ENCODE results near the gene NPAS3.

NPAS3 gene

GRCh38 chr14:32940711-32941667 lies 2.3 kb downstream of the NPAS3 start:
- no peak for DNase-seq

- DNase-seq: no peak
Observed at GRCh38 chr14:32941668-32942065, 3.0 kb downstream of the NPAS3 start.

GRCh38 chr14:32947081-32947480 lies 8.4 kb downstream of the NPAS3 start:
- no peak for DNase-seq

GRCh38 chr14:32947792-32948191 lies 9.1 kb downstream of the NPAS3 start:
- DNase-seq: no peak

GRCh38 chr14:32950584-32950983 lies 11.9 kb downstream of the NPAS3 start:
- no peak for DNase-seq

GRCh38 chr14:32967421-32967820 lies 28.7 kb downstream of the NPAS3 start:
- no peak for DNase-seq

GRCh38 chr14:32968972-32969544 lies 30.4 kb downstream of the NPAS3 start:
- DNase-seq: no peak

- no peak for DNase-seq
Observed at GRCh38 chr14:32977913-32978312, 39.2 kb downstream of the NPAS3 start.

GRCh38 chr14:32978691-32979255 lies 40.1 kb downstream of the NPAS3 start:
- no peak for DNase-seq

GRCh38 chr14:32980178-32980901 lies 41.7 kb downstream of the NPAS3 start:
- DNase-seq: no peak

- no peak for DNase-seq
Observed at GRCh38 chr14:32980902-32981501, 42.3 kb downstream of the NPAS3 start.

- no peak for DNase-seq
Observed at GRCh38 chr14:32984241-32984930, 45.7 kb downstream of the NPAS3 start.

- DNase-seq: no peak
Observed at GRCh38 chr14:32985866-32986265, 47.2 kb downstream of the NPAS3 start.

GRCh38 chr14:32986791-32987540 lies 48.3 kb downstream of the NPAS3 start:
- no peak for DNase-seq

GRCh38 chr14:32991691-32992090 lies 53.0 kb downstream of the NPAS3 start:
- no peak for DNase-seq

- DNase-seq: no peak
Observed at GRCh38 chr14:32993921-32994320, 55.2 kb downstream of the NPAS3 start.

GRCh38 chr14:32996343-32996742 lies 57.7 kb downstream of the NPAS3 start:
- DNase-seq: no peak

GRCh38 chr14:32998433-32998832 lies 59.8 kb downstream of the NPAS3 start:
- no peak for DNase-seq

GRCh38 chr14:33009673-33010072 lies 71.0 kb downstream of the NPAS3 start:
- DNase-seq: no peak

GRCh38 chr14:33010495-33010894 lies 71.8 kb downstream of the NPAS3 start:
- DNase-seq: no peak

GRCh38 chr14:33014710-33015109 lies 76.0 kb downstream of the NPAS3 start:
- DNase-seq: no peak

- DNase-seq: no peak
Observed at GRCh38 chr14:33016613-33017012, 77.9 kb downstream of the NPAS3 start.

Measured in activated naive CD4-positive, alpha-beta T cell (primary cell).